Mesenchymal stem cell (in vitro differentiated cells and primary cell): ENCODE measurements around the gene COL1A2.

Experiments
- DNase-seq: peaks from one replicate; pipeline ENCODE4 v3.0.0-alpha.2; 2013
- H2AFZ ChIP-seq: one replicate; pipeline ENCODE4 v1.6.1; 2013; ENCODE audit warnings: low read depth, mild to moderate bottlenecking, control low read depth, inconsistent platforms, low read length, moderate library complexity
- H2AK5ac ChIP-seq: 2 replicates; pipeline ENCODE4 v1.6.1; 2013; ENCODE audit warnings: low read length, moderate library complexity, mild to moderate bottlenecking, inconsistent platforms; ENCODE audit not compliant: severe bottlenecking
- H2BK120ac ChIP-seq: one replicate; pipeline ENCODE4 v1.6.1; 2013; ENCODE audit warnings: low read depth, mild to moderate bottlenecking, inconsistent platforms, low read length, moderate library complexity
- H2BK12ac ChIP-seq, 2 experiments: one replicate each; pipeline ENCODE4 v1.6.1; 2013; ENCODE audit warnings: inconsistent platforms in 2 of 2, low read length in 2 of 2, mild to moderate bottlenecking in 2 of 2, moderate library complexity in 2 of 2, control low read depth in 1 of 2
- H2BK15ac ChIP-seq: one replicate; pipeline ENCODE4 v1.6.1; 2013; ENCODE audit warnings: mild to moderate bottlenecking, low read depth, inconsistent platforms; ENCODE audit not compliant: poor library complexity, severe bottlenecking
- H2BK5ac ChIP-seq: 2 replicates; pipeline ENCODE4 v1.6.1; 2013; ENCODE audit warnings: low read depth, mild to moderate bottlenecking, low read length, control low read depth, inconsistent platforms; ENCODE audit not compliant: poor library complexity, severe bottlenecking
- H3K14ac ChIP-seq, 2 experiments: one replicate each; pipeline ENCODE4 v1.6.1; 2013; ENCODE audit warnings: inconsistent platforms in 2 of 2, low read length in 2 of 2, control low read depth in 1 of 2, mild to moderate bottlenecking in 1 of 2, moderate library complexity in 1 of 2
- H3K18ac ChIP-seq, 2 experiments: one replicate each; pipeline ENCODE4 v1.6.1; 2013; ENCODE audit warnings: inconsistent platforms in 2 of 2, low read length in 2 of 2, control low read depth in 1 of 2, low read depth in 1 of 2, mild to moderate bottlenecking in 1 of 2
- H3K23ac ChIP-seq, 2 experiments: one replicate each; pipeline ENCODE4 v1.6.1; 2013; ENCODE audit warnings: inconsistent platforms in 2 of 2, low read length in 2 of 2, mild to moderate bottlenecking in 2 of 2, moderate library complexity in 2 of 2, control low read depth in 1 of 2
- H3K27ac ChIP-seq: 2 replicates; pipeline ENCODE4 v1.5.1; 2013; ENCODE audit warnings: mild to moderate bottlenecking, moderate library complexity, low read length, control low read depth, inconsistent platforms; ENCODE audit not compliant: poor library complexity, severe bottlenecking
- H3K27me3 ChIP-seq, 2 experiments: 2 replicates each; pipeline versions ENCODE4 v1.6.1 to v1.7.0; 2013; ENCODE audit warnings: low read length in 2 of 2, mild to moderate bottlenecking in 2 of 2, moderate library complexity in 2 of 2, control low read depth in 1 of 2, inconsistent platforms in 1 of 2; ENCODE audit not compliant: control insufficient read depth in 1 of 2, insufficient read depth in 1 of 2
- H3K36me3 ChIP-seq, 2 experiments: 2 replicates each; pipeline versions ENCODE4 v1.6.1 to v1.7.0; 2013; ENCODE audit warnings: low read length in 2 of 2, control low read depth in 1 of 2, inconsistent platforms in 1 of 2, low read depth in 1 of 2, mild to moderate bottlenecking in 1 of 2; ENCODE audit not compliant: insufficient read depth in 2 of 2, control insufficient read depth in 1 of 2
- H3K4ac ChIP-seq, 2 experiments: one replicate each; pipeline ENCODE4 v1.6.1; 2013; ENCODE audit warnings: inconsistent platforms in 2 of 2, low read length in 2 of 2, mild to moderate bottlenecking in 2 of 2, moderate library complexity in 2 of 2, control low read depth in 1 of 2, low read depth in 1 of 2
- H3K4me1 ChIP-seq: 2 replicates; pipeline ENCODE4 v1.6.1; 2013; ENCODE audit warnings: low read depth, low read length, control low read depth; ENCODE audit not compliant: control insufficient read depth, insufficient read depth
- H3K4me2 ChIP-seq: 2 replicates; pipeline ENCODE4 v1.6.1; 2013; ENCODE audit warnings: low read length, mild to moderate bottlenecking, inconsistent platforms; ENCODE audit not compliant: poor library complexity, severe bottlenecking
- H3K4me3 ChIP-seq, 2 experiments: 2 replicates each; pipeline versions ENCODE4 v1.5.1 to v1.7.0; 2013; ENCODE audit warnings: low read length in 2 of 2, mild to moderate bottlenecking in 2 of 2, control low read depth in 1 of 2, low read depth in 1 of 2; ENCODE audit not compliant: insufficient read depth in 1 of 2
- H3K79me1 ChIP-seq: replicated peaks from 2 replicates; pipeline ENCODE4 v1.6.1; 2013; ENCODE audit warnings: mild to moderate bottlenecking, control low read depth, low read length, inconsistent platforms; ENCODE audit not compliant: poor library complexity, severe bottlenecking
- H3K9ac ChIP-seq: 2 replicates; pipeline ENCODE4 v1.7.0; 2013; ENCODE audit warnings: mild to moderate bottlenecking, low read length, moderate library complexity
- H3K9me3 ChIP-seq: 2 replicates; pipeline ENCODE4 v1.7.0; 2013; ENCODE audit warnings: mild to moderate bottlenecking, low read length; ENCODE audit not compliant: control insufficient read depth
- H4K8ac ChIP-seq: one replicate; pipeline ENCODE4 v1.6.1; 2013; ENCODE audit warnings: inconsistent platforms, mild to moderate bottlenecking, low read length, moderate library complexity
- H4K91ac ChIP-seq: one replicate; pipeline ENCODE4 v1.6.1; 2013; ENCODE audit warnings: mild to moderate bottlenecking, low read length, inconsistent platforms
- WGBS: methylation state at CpG from one replicate; pipeline ENCODE4 v1.1.7; 2013; ENCODE audit warnings: mixed read lengths; 5-methylcytosine and 5-hydroxymethylcytosine counted together

Gene COL1A2

DNA sequence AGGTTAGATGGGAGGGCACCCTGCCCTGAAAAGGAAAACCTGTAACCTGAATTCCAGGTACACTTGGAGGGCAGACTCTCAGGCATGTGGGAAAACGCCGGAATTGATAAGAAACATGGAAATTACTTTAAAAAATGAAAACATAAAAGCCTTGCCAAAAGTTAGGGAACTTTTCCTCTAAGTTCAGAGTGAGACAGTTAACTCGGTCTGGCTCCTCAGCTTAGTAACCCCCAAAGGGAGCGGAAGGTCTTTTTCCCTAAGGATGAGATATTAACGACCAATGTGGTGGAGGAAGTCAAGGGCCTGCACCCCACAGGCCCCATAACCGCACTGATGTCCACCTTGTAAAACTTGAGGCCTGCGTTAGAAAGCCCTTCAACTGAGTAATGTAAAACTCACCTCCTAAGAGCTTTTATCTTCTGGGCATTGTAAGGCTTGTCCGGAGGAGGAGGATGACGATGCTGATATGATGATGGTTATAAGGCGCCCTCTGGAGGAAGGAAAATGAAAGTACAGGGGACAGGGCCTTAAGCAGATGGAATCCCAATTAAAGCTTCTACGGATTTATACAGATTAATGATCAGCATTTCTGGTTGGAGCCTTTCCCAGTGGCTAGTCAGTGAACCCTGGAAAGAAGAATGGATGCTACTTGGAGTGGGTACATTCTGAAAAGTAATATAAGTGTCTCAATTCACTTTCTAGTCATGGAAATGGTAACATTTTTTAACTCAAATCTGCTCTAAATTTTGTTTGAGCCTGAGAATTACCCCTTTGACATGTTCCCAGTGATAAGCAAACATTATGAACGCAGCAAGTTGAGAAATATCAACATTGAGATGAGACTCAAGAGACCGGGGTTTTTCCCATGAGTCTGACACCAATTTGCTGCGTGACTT is 694 bp downstream of the COL1A2 start:
- peak overlapping the region; percentile 23 to 79 for H2BK12ac ChIP-seq
- H2BK120ac ChIP-seq, result peak overlapping the region; percentile 76
- no peak overlapping the region for H2BK15ac ChIP-seq
- peak overlapping the region; percentile 76 to 80 for H3K4me3 ChIP-seq
- 16% methylated on average over 12 of the region's 14 CpGs for WGBS
- H2AK5ac ChIP-seq, result peak overlapping the region; percentile 91
- peak overlapping the region; percentile 94 for H3K9ac ChIP-seq
- H3K4me1 ChIP-seq, result peaks cover 14% of the 10 kb centered on the region
- peak overlapping the region; percentile 94 for H2BK5ac ChIP-seq
- H3K27me3 ChIP-seq, result no peaks in the 10 kb centered on the region
- H4K91ac ChIP-seq, result peak overlapping the region; percentile 96
- H3K9me3 ChIP-seq, result no peaks in the 10 kb centered on the region
- peak overlapping the region in 1 of 2 experiments; percentile 82 for H3K14ac ChIP-seq
- H3K27ac ChIP-seq, result peak overlapping the region; percentile 93
- peaks cover 3 to 50% of the 10 kb centered on the region in 2 experiments for H3K36me3 ChIP-seq
- H3K23ac ChIP-seq, result no peak overlapping the region
- peak overlapping the region; percentile 98 for H4K8ac ChIP-seq
- no peak overlapping the region for H2AFZ ChIP-seq
- H3K4ac ChIP-seq, result peak overlapping the region; percentile 93 to 100
- peak overlapping the region; percentile 95 to 100 for H3K18ac ChIP-seq
- peak; percentile 91 for DNase-seq
- peaks cover 1% of the 10 kb centered on the region for H3K79me1 ChIP-seq
- peak overlapping the region; percentile 50 for H3K4me2 ChIP-seq

DNA sequence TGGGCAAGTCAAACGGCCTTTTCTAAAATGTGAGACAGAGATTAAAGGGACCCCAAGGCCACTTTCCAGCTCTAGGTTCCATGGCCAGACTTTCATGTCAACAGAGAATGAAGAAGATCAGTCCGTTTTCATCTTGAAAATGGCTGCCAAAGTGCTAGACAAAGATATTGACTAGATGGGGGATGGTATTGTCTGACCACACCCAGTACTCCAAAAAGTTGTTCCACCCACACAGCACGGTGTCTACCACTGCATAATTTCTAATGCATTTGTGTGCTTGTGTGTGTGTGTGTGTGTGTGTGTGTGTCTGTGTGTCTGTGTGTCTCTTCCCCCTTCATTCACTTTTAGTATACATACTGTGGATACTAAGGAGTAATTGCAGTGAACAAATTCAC is 1.3 kb downstream of the COL1A2 start:
- no peak overlapping the region for H4K91ac ChIP-seq
- H2BK15ac ChIP-seq, result no peak overlapping the region
- no peak overlapping the region for H2BK5ac ChIP-seq
- H3K18ac ChIP-seq, result peak overlapping the region in 1 of 2 experiments; percentile 61
- H3K27me3 ChIP-seq, result no peaks in the 10 kb centered on the region
- H2AFZ ChIP-seq, result no peak overlapping the region
- 29% methylated on average over 1 of the region's 3 CpGs for WGBS
- H3K4me2 ChIP-seq, result peak overlapping the region; percentile 50
- peaks cover 3 to 56% of the 10 kb centered on the region in 2 experiments for H3K36me3 ChIP-seq
- no peak overlapping the region for H2BK12ac ChIP-seq
- DNase-seq, result peak; percentile 64
- peaks cover 14% of the 10 kb centered on the region for H3K4me1 ChIP-seq
- peak overlapping the region; percentile 47 for H4K8ac ChIP-seq
- H3K9me3 ChIP-seq, result no peaks in the 10 kb centered on the region
- peak overlapping the region; percentile 93 for H3K27ac ChIP-seq
- H3K79me1 ChIP-seq, result peaks cover 2% of the 10 kb centered on the region
- peak overlapping the region in 1 of 2 experiments; percentile 63 for H3K4ac ChIP-seq
- peak overlapping the region; percentile 74 for H2AK5ac ChIP-seq
- no peak overlapping the region for H3K14ac ChIP-seq
- peak overlapping the region; percentile 46 to 80 for H3K4me3 ChIP-seq
- H3K23ac ChIP-seq, result no peak overlapping the region
- peak overlapping the region; percentile 38 for H2BK120ac ChIP-seq
- H3K9ac ChIP-seq, result peak overlapping the region; percentile 94

DNA sequence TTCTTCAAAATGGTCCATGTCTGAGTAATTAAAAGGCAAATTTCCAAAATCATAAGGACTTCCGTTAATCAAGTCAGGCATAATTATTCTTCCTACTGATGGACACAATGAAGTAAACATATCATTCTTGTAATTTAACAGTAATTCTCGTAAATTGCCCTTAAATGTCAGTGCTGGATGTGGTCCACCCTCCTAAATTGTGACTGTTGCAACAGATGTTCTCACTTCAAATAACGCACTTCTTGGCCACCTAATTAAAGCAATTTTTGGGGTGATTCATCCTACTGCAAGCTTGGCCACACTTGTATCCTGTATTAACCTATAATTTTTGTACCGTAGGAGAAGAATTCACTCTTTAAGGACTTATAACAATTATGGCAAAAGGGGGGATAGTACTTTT is 1.9 kb downstream of the COL1A2 start:
- Histone ChIP-seq H3K36me3 (peaks cover 3 to 60% of the 10 kb centered on the region in 2 experiments), H2AFZ (no peak overlapping the region), H3K14ac (no peak overlapping the region), H3K9me3 (no peaks in the 10 kb centered on the region), H3K4me3 (peak overlapping the region; percentile 45 to 80), H2AK5ac (no peak overlapping the region), H2BK5ac (no peak overlapping the region), H2BK12ac (no peak overlapping the region), H4K91ac (no peak overlapping the region), H3K18ac (no peak overlapping the region), H3K23ac (no peak overlapping the region), H4K8ac (no peak overlapping the region), H3K79me1 (peaks cover 4% of the 10 kb centered on the region), H3K4ac (no peak overlapping the region), H3K27me3 (no peaks in the 10 kb centered on the region), H3K4me1 (peaks cover 14% of the 10 kb centered on the region), H3K4me2 (peak overlapping the region; percentile 58), H3K27ac (peak overlapping the region; percentile 93), H3K9ac (peak overlapping the region; percentile 94), H2BK15ac (no peak overlapping the region), H2BK120ac (no peak overlapping the region)
- 60% methylated on average over 3 of the region's 4 CpGs for WGBS
- DNase-seq, result peak; percentile 17

GRCh38 chr7:94397722-94398121 is 3.0 kb downstream of the COL1A2 start:
- H2BK120ac ChIP-seq, result no peak overlapping the region
- H2AK5ac ChIP-seq, result no peak overlapping the region
- H3K27ac ChIP-seq, result no peak overlapping the region
- no peak overlapping the region for H2BK15ac ChIP-seq
- WGBS, result no CpG with 5 or more reads among the region's 1 CpG
- H4K91ac ChIP-seq, result no peak overlapping the region
- H3K79me1 ChIP-seq, result peaks cover 4% of the 10 kb centered on the region
- H3K4ac ChIP-seq, result no peak overlapping the region
- no peak overlapping the region for H3K18ac ChIP-seq
- H2BK5ac ChIP-seq, result no peak overlapping the region
- H3K36me3 ChIP-seq, result peaks cover 3 to 72% of the 10 kb centered on the region in 2 experiments
- no peak overlapping the region for H4K8ac ChIP-seq
- H3K4me1 ChIP-seq, result peaks cover 14% of the 10 kb centered on the region
- no peak overlapping the region for H3K4me2 ChIP-seq
- peak overlapping the region in 1 of 2 experiments; percentile 80 for H3K4me3 ChIP-seq
- no peak overlapping the region for H2AFZ ChIP-seq
- no peaks in the 10 kb centered on the region for H3K27me3 ChIP-seq
- H3K9ac ChIP-seq, result peak overlapping the region; percentile 94
- H3K14ac ChIP-seq, result no peak overlapping the region
- no peak overlapping the region for H2BK12ac ChIP-seq
- no peaks in the 10 kb centered on the region for H3K9me3 ChIP-seq
- no peak for DNase-seq
- no peak overlapping the region for H3K23ac ChIP-seq
